ENCODE measurements around the gene TMEM151A.
"Not testable (repeated sequence)": the region's sequence is repeated elsewhere in the genome, so short reads cannot be mapped to it uniquely, and the experiment has no call there.

The TMEM151A gene

GRCh38 chr11:66291706-66292542 lies at the start of gene TMEM151A:
Gene TMEM151A (plus strand): TSS chr11:66291894. CDS start chr11:66292014, 120 bp downstream.
- DNase-seq (ENCODE audit: low read depth), result no peak

- DNase-seq (ENCODE audit: low read depth), result no peak
These were observed 49.5 kb upstream of the TMEM151A start for GRCh38 chr11:66242095-66242765.

- DNase-seq (ENCODE audit: low read depth), result no peak
These were observed 47.7 kb upstream of the TMEM151A start for GRCh38 chr11:66243782-66244535.

- DNase-seq (ENCODE audit: low read depth), result no peak
These were observed 44.4 kb upstream of the TMEM151A start for GRCh38 chr11:66247295-66247694.

- no peak for DNase-seq (ENCODE audit: low read depth)
These were observed 43.9 kb upstream of the TMEM151A start for GRCh38 chr11:66247801-66248200.

- no peak for DNase-seq (ENCODE audit: low read depth)
These were observed 42.8 kb upstream of the TMEM151A start for GRCh38 chr11:66248903-66249302.

GRCh38 chr11:66251809-66252208 lies 39.9 kb upstream of the TMEM151A start:
- DNase-seq (ENCODE audit: low read depth), result no peak

GRCh38 chr11:66253081-66253480 lies 38.6 kb upstream of the TMEM151A start:
- DNase-seq (ENCODE audit: low read depth), result not testable (repeated sequence)

- no peak for DNase-seq (ENCODE audit: low read depth)
These were observed 33.2 kb upstream of the TMEM151A start for GRCh38 chr11:66258473-66258893.

- DNase-seq (ENCODE audit: low read depth), result no peak
These were observed 32.5 kb upstream of the TMEM151A start for GRCh38 chr11:66259225-66259624.

GRCh38 chr11:66259956-66260355 lies 31.7 kb upstream of the TMEM151A start:
- no peak for DNase-seq (ENCODE audit: low read depth)

GRCh38 chr11:66261578-66261977 lies 30.1 kb upstream of the TMEM151A start:
- no peak for DNase-seq (ENCODE audit: low read depth)

- DNase-seq (ENCODE audit: low read depth), result no peak
These were observed 29.5 kb upstream of the TMEM151A start for GRCh38 chr11:66262191-66262590.

GRCh38 chr11:66262696-66263095 lies 29.0 kb upstream of the TMEM151A start:
- no peak for DNase-seq (ENCODE audit: low read depth)

GRCh38 chr11:66263231-66263630 lies 28.5 kb upstream of the TMEM151A start:
- DNase-seq (ENCODE audit: low read depth), result no peak

GRCh38 chr11:66263785-66264184 lies 27.9 kb upstream of the TMEM151A start:
- no peak for DNase-seq (ENCODE audit: low read depth)

- no peak for DNase-seq (ENCODE audit: low read depth)
These were observed 27.3 kb upstream of the TMEM151A start for GRCh38 chr11:66264383-66264782.

- no peak for DNase-seq (ENCODE audit: low read depth)
These were observed 26.8 kb upstream of the TMEM151A start for GRCh38 chr11:66264914-66265313.

GRCh38 chr11:66265531-66266377 lies 25.9 kb upstream of the TMEM151A start:
- no peak for DNase-seq (ENCODE audit: low read depth)

- DNase-seq (ENCODE audit: low read depth), result no peak
These were observed 25.2 kb upstream of the TMEM151A start for GRCh38 chr11:66266378-66267038.

- DNase-seq (ENCODE audit: low read depth), result no peak
These were observed 24.7 kb upstream of the TMEM151A start for GRCh38 chr11:66267039-66267378.

Data from stimulated activated CD4-positive, alpha-beta T cell treated with anti-CD3 and anti-CD28 coated beads, Interleukin-2, amount 100 ng/mL, for 4 hours (primary cell).